ENCODE measurements around the gene ARID1B. TPM values are rescaled to one million over a fixed set of nuclear protein-coding genes. Genes with fewer than 3 reads are reported as not detected.

The ARID1B gene
- polyA plus RNA-seq, 1 experiment: 19.2 TPM

DNA sequence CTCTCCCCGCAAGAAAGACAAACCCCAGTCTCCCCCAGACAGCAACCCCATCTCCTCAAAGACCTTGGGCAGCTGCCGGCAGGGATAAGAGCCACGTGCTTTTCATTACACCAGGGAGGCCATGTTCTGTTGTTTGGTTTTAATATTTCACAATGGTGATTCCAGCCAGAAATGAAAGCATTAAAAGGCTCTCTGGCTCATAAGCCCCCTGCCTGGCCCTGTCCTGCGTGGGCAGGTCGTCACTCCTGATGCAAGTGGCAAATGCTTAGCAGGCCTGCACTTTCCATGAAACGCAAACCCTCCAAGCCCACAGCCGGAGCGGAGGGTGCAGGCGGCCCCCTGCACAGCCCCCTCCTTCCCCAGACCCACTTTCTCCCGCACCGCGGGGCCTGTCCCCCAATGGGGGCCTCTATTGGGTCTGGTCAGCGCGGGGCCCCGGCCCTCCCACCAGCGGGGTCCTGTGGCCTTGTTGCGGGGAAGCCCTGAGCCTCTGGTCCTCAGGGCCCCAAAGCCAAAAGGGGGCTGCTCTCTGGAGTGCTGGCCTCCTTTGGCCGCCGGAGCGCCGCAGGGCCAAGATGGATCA lies 469.0 kb downstream of the ARID1B start:
- ChIA-PET CTCF (no interaction called here), POLR2A (no interaction called here)
- no peak for DNase-seq (ENCODE audit: low read depth, low spot score)
- Histone ChIP-seq H3K27me3 (ENCODE audit: control insufficient read depth, insufficient read depth, low read length) (peaks cover 16% of the 10 kb centered on the region), H3K27ac (ENCODE audit: low read depth, low read length) (no peak overlapping the region), H3K4me3 (ENCODE audit: low read depth, low read length) (no peak overlapping the region), H3K9me3 (ENCODE audit: control insufficient read depth, insufficient read depth, low read length) (peaks cover 9% of the 10 kb centered on the region)
- TF ChIP-seq, protein P1, sequence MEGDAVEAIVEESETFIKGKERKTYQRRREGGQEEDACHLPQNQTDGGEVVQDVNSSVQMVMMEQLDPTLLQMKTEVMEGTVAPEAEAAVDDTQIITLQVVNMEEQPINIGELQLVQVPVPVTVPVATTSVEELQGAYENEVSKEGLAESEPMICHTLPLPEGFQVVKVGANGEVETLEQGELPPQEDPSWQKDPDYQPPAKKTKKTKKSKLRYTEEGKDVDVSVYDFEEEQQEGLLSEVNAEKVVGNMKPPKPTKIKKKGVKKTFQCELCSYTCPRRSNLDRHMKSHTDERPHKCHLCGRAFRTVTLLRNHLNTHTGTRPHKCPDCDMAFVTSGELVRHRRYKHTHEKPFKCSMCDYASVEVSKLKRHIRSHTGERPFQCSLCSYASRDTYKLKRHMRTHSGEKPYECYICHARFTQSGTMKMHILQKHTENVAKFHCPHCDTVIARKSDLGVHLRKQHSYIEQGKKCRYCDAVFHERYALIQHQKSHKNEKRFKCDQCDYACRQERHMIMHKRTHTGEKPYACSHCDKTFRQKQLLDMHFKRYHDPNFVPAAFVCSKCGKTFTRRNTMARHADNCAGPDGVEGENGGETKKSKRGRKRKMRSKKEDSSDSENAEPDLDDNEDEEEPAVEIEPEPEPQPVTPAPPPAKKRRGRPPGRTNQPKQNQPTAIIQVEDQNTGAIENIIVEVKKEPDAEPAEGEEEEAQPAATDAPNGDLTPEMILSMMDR (IDR thresholded peaks at IDR 0.05; ENCODE audit: low read depth, low read length): no peak

DNA sequence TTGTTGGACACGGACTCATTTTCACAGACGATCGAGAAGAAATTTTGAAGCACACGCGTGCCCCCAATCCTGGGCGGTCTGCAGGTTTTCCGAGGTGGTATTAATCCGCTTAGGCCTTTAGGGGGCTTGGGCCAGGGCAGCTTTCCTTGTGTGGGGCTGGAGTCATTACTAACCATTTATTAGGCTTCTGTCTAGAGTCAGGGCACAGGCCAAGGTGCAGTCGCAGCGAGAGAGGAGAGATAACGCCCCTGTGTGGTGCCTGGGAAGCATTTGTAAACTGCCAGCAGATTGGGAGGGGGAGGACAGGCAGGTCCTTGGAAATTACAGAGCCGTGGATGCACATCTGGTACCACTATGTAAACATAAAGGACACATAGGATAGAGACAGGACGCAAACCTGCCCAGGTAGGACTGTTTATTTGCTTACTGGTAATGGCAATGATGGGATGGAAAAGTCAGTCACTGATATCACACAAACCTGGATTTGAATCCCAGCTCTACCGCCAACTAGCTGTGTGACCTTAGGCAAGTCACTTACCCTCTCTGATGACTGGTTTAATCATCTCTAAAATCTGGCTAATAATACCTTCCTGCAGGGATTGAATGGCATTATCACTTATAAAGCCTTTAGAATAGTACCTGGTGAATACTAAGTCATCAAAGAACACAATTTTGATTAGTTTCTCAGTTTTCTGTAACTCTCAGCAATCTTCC lies 469.8 kb downstream of the ARID1B start:
- Histone ChIP-seq H3K27me3 (ENCODE audit: control insufficient read depth, insufficient read depth, low read length) (peaks cover 22% of the 10 kb centered on the region), H3K27ac (ENCODE audit: low read depth, low read length) (no peak overlapping the region), H3K9me3 (ENCODE audit: control insufficient read depth, insufficient read depth, low read length) (peaks cover 8% of the 10 kb centered on the region), H3K4me3 (ENCODE audit: low read depth, low read length) (no peak overlapping the region)
- no peak for DNase-seq (ENCODE audit: low read depth, low spot score)
- POLR2A ChIA-PET: no interaction called here
- TF ChIP-seq, protein P1 (IDR thresholded peaks at IDR 0.05; ENCODE audit: low read depth, low read length): no peak
- CTCF ChIA-PET: no interaction called here

DNA sequence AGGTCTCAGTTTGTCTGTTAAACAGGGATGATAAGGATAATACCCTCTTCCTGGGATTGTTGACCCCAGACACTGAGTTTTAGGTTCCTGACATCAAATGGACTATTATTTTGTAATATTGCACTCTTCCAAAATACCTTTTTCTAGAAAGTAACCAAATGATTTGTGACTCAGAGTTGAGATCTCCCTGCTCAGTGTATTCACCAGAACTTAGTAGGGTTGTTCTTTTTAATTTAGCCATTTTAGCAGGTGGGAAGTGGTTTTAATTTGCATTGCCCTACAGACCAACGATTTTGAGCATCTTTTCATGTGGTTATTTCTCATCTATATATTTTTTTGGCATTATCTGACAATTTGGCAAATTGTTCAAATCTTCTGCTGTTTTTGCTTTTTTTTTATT lies 471.1 kb downstream of the ARID1B start:
- no peak overlapping the region for H3K27ac ChIP-seq (ENCODE audit: low read depth, low read length)
- ChIA-PET CTCF (interaction anchor here (1.0 kb wide), 1 partner anchor 16 kb away, joined by 3 read pairs; no protein-coding TSS in a partner anchor), POLR2A (no interaction called here)
- TF ChIP-seq, protein P1 (IDR thresholded peaks at IDR 0.05; ENCODE audit: low read depth, low read length): no peak
- H3K9me3 ChIP-seq (ENCODE audit: control insufficient read depth, insufficient read depth, low read length): peaks cover 8% of the 10 kb centered on the region
- no peak overlapping the region for H3K4me3 ChIP-seq (ENCODE audit: low read depth, low read length)
- no peak for DNase-seq (ENCODE audit: low read depth, low spot score)
- H3K27me3 ChIP-seq (ENCODE audit: control insufficient read depth, insufficient read depth, low read length): peaks cover 28% of the 10 kb centered on the region

DNA sequence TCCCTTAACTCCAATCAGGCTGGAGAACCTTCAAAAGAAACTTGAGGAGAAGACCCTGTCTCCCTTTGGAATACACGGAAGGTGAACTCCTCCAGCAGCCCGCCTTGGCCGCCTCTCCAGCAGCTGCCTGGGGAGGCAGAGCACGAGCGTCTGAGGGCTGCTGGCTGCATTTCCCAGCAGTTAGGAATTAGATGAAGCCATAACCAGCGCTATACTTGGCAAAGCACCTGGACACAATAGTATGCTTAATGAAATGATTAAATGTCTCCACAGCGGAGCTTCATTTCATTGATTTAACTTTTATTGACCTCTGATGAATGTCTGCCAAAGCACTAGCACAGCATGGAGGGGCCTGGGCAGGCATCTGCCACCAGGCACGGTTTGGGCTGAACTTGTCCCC lies 472.6 kb downstream of the ARID1B start:
- TF ChIP-seq, protein P1 (IDR thresholded peaks at IDR 0.05; ENCODE audit: low read depth, low read length): no peak
- no peak for DNase-seq (ENCODE audit: low read depth, low spot score)
- CTCF ChIA-PET: no interaction called here
- POLR2A ChIA-PET: no interaction called here
- Histone ChIP-seq H3K27me3 (ENCODE audit: control insufficient read depth, insufficient read depth, low read length) (peaks cover 35% of the 10 kb centered on the region), H3K9me3 (ENCODE audit: control insufficient read depth, insufficient read depth, low read length) (peaks cover 8% of the 10 kb centered on the region), H3K4me3 (ENCODE audit: low read depth, low read length) (no peak overlapping the region), H3K27ac (ENCODE audit: low read depth, low read length) (no peak overlapping the region)

DNA sequence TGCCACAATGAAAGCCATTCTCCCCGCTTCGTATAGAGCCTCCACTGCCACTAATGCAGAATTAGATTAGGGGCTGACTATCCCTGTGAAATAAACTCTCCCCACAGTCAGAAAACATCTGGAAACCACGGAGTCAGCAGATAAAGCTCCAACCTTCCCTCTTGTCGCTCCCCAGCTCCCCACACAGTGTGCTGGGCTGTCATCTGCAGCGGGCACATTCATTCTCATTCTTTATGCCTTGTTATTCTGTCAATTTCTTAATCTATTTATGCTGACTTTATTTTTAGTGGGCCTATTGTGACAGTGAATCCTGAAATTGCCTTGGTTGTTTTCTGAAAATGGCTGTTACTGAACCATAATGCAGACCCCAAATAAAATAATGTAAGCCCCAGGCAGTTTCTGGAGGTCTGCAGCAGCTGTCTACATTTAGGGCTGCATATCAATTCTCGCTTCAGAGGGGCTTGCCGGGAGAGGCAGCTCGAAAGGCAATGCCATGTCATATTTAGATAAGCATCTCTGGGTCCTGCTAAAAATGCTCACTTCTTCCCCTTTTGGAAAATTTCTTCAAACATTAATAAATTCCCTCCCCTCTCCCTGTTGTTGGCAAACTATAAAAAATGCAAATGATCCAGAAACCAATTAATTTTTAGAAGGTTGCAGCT lies 474.5 kb downstream of the ARID1B start:
- H3K27ac ChIP-seq (ENCODE audit: low read depth, low read length): no peak overlapping the region
- peaks cover 48% of the 10 kb centered on the region for H3K27me3 ChIP-seq (ENCODE audit: control insufficient read depth, insufficient read depth, low read length)
- H3K4me3 ChIP-seq (ENCODE audit: low read depth, low read length): no peak overlapping the region
- CTCF ChIA-PET: interaction anchor here (0.6 to 1.6 kb wide), 2 partner anchors 23 to 464 kb away, joined by 3 to 5 read pairs; no protein-coding TSS in a partner anchor
- POLR2A ChIA-PET: interaction anchor here (1.2 kb wide), 1 partner anchor 10 kb away, joined by 6 read pairs; no protein-coding TSS in a partner anchor
- TF ChIP-seq, protein P1 (IDR thresholded peaks at IDR 0.05; ENCODE audit: low read depth, low read length): no peak
- no peak for DNase-seq (ENCODE audit: low read depth, low spot score)
- H3K9me3 ChIP-seq (ENCODE audit: control insufficient read depth, insufficient read depth, low read length): peaks cover 8% of the 10 kb centered on the region; the same call in 1 of the 2 replicates

Measured in AG04450 (cell line).